HG03575 (cell line): ENCODE measurements around the gene FBXO31.
"Not testable (repeated sequence)": the region's sequence is repeated elsewhere in the genome, so short reads cannot be mapped to it uniquely, and the experiment has no call there.

Experiments
- ATAC-seq: cut with Tn5 transposase; IDR thresholded peaks from one replicate; pipeline ENCODE4 v1.9.1; 2021; ENCODE audit not compliant: unreplicated experiment, insufficient number of reproducible peaks, low FRiP score; ENCODE audit errors: extremely low read depth

The FBXO31 gene

GRCh38 chr16:87390641-87391323, 7.2 kb upstream of the FBXO31 start:
- no peak for ATAC-seq

- not testable (repeated sequence) for ATAC-seq
Measured at GRCh38 chr16:87389914-87390313, 6.3 kb upstream of the FBXO31 start.

- no peak for ATAC-seq
Measured at GRCh38 chr16:87389245-87389644, 5.7 kb upstream of the FBXO31 start.

- no peak for ATAC-seq
Measured at GRCh38 chr16:87388818-87389134, 5.2 kb upstream of the FBXO31 start.

- peak; percentile 32 for ATAC-seq
Measured at GRCh38 chr16:87387942-87388817, 4.6 kb upstream of the FBXO31 start.

GRCh38 chr16:87384875-87385167, 1.2 kb upstream of the FBXO31 start:
- not testable (repeated sequence) for ATAC-seq

GRCh38 chr16:87384162-87384874, 742 bp upstream of the FBXO31 start:
- peak; percentile 22 for ATAC-seq

GRCh38 chr16:87382023-87382785, 1.4 kb downstream of the FBXO31 start:
- no peak for ATAC-seq

- no peak for ATAC-seq
Measured at GRCh38 chr16:87380881-87381280, 2.7 kb downstream of the FBXO31 start.

GRCh38 chr16:87380403-87380802, 3.2 kb downstream of the FBXO31 start:
- no peak for ATAC-seq

- ATAC-seq = not testable (repeated sequence)
Measured at GRCh38 chr16:87379312-87379752, 4.2 kb downstream of the FBXO31 start.

GRCh38 chr16:87376660-87377059, 6.9 kb downstream of the FBXO31 start:
- no peak for ATAC-seq

- no peak for ATAC-seq
Measured at GRCh38 chr16:87375426-87376135, 8.0 kb downstream of the FBXO31 start.

GRCh38 chr16:87374313-87374712, 9.3 kb downstream of the FBXO31 start:
- ATAC-seq = no peak

GRCh38 chr16:87372305-87372704, 11.3 kb downstream of the FBXO31 start:
- no peak for ATAC-seq

- no peak for ATAC-seq
Measured at GRCh38 chr16:87371261-87371866, 12.2 kb downstream of the FBXO31 start.

- ATAC-seq = no peak
Measured at GRCh38 chr16:87369796-87370719, 13.5 kb downstream of the FBXO31 start.
